SH-SY5Y (cell line): ENCODE data around the gene WNT8A.

Experiments used
- GATA2 ChIP-seq: IDR thresholded peaks from 2 replicates; pipeline ENCODE4 v1.6.1; 2011; ENCODE audit warnings: mild to moderate bottlenecking, low read depth, low read length
- GATA3 ChIP-seq: IDR thresholded peaks from 2 replicates; pipeline ENCODE4 v1.6.1; 2011; ENCODE audit warnings: low read depth, mild to moderate bottlenecking, low read length, moderate library complexity

- TF ChIP-seq GATA3 (no peak), GATA2 (no peak)
Measured at GRCh38 chr5:138065102-138065501, 18.7 kb upstream of the WNT8A start.
